Lower lobe of right lung (tissue), 2 donors: ENCODE data around the gene ABHD16A. TPM values are rescaled to one million over a fixed set of nuclear protein-coding genes. Genes with fewer than 3 reads are reported as not detected.

Experiments
- ATAC-seq, 2 donors: fragments of 200-7000 bp; cut with Tn5 transposase; one replicate each; pipeline ENCODE4 v1.9.1; 2020 to 2022; ENCODE audit warnings: mild to moderate bottlenecking in 2 of 2, moderate library complexity in 2 of 2
- DNase-seq: peaks from one replicate; pipeline ENCODE4 v3.0.0-alpha.2; 2020
- H3K27ac ChIP-seq: fragments of 200-600 bp; one replicate; pipeline ENCODE4 v1.8.0; 2022
- H3K27me3 ChIP-seq: fragments of 200-600 bp; one replicate; pipeline ENCODE4 v1.8.0; 2022; ENCODE audit warnings: low read depth
- H3K36me3 ChIP-seq: fragments of 200-600 bp; one replicate; pipeline ENCODE4 v1.8.0; 2022; ENCODE audit warnings: mild to moderate bottlenecking
- H3K4me1 ChIP-seq: fragments of 200-600 bp; one replicate; pipeline ENCODE4 v1.8.0; 2022
- H3K4me3 ChIP-seq: fragments of 200-600 bp; one replicate; pipeline ENCODE4 v1.8.0; 2022; ENCODE audit warnings: mild to moderate bottlenecking
- H3K9me3 ChIP-seq: fragments of 200-600 bp; one replicate; pipeline ENCODE4 v1.8.0; 2022
- intact Hi-C: fragments of 100-400 bp; cut with DNase I; formaldehyde crosslinking; loops from one replicate; pipeline ENCODE4 v1.11.0; 2022
- total RNA-seq: library from RNA; stranded (reverse); fragmentation: NEBNext Ultra II Directional; extraction: Animal tissue kit (Norgen Biotek cat#: 25700); gene quantifications from one replicate; pipeline ENCODE4 v1.2.1, GENCODE V29; 2021
- TF ChIP-seq, protein P1 (sequence below): fragments of 200-600 bp; IDR thresholded peaks from one replicate; pipeline ENCODE4 v1.8.0; 2022; ENCODE audit warnings: antibody characterized with exemption, mild to moderate bottlenecking
- donor health status: DM: no; HTN: yes; CAD: no; lungs with severe emphysema.

ABHD16A gene
- total RNA-seq, 1 donor from 2014 or later: 56.4 TPM

DNA sequence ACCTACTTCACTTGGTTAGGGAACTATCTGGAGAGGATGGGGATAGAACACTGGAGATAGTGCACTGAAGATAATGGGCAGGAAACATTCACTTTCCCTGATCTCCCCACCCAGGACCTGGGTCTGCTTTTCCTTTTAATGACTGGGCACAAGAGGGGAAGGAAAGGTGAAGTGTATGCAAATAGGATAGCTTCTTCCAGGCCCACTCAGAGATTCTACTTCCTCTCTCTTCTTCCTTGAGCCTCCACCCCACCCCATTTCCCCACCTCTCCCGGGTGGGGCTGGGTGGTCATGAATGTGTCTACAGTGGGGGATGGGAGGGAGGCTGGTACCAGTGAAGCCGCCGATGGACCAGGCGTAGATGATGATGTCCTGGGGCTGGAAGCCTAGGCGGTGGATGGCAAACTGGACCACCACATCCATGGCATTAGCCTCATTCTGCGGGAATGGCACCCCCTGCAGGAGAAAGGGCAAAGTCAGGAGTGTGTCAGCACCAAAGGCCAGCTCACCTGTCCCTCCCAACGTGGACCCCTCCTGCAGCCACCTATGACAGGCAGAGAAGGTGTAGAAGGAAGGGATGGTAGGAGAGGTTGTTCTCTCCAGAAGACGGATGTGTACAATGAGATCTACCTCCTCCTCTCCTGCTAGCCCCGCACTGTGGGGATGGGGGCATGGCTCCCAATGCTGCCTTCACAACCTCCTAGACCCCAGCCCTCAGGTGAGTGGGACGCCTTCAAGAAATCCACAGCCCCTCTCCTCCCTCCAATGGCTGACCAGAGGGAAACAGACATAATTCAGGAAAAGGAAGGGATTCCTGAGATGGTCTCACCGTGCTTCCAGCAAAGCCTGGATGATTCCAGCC lies 13.6 kb downstream of the ABHD16A start:
- Histone ChIP-seq H3K36me3 (peaks cover 97% of the 10 kb centered on the region), H3K9me3 (no peaks in the 10 kb centered on the region), H3K27me3 (no peaks in the 10 kb centered on the region), H3K27ac (peak overlapping the region; percentile 33), H3K4me3 (no peak overlapping the region), H3K4me1 (no peaks in the 10 kb centered on the region)
- TF ChIP-seq, protein P1, sequence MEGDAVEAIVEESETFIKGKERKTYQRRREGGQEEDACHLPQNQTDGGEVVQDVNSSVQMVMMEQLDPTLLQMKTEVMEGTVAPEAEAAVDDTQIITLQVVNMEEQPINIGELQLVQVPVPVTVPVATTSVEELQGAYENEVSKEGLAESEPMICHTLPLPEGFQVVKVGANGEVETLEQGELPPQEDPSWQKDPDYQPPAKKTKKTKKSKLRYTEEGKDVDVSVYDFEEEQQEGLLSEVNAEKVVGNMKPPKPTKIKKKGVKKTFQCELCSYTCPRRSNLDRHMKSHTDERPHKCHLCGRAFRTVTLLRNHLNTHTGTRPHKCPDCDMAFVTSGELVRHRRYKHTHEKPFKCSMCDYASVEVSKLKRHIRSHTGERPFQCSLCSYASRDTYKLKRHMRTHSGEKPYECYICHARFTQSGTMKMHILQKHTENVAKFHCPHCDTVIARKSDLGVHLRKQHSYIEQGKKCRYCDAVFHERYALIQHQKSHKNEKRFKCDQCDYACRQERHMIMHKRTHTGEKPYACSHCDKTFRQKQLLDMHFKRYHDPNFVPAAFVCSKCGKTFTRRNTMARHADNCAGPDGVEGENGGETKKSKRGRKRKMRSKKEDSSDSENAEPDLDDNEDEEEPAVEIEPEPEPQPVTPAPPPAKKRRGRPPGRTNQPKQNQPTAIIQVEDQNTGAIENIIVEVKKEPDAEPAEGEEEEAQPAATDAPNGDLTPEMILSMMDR: peak; percentile 19
- intact Hi-C loops: no loop called here
- DNase-seq (no peak), ATAC-seq (no peak)

- H3K4me3 ChIP-seq: no peak overlapping the region
- intact Hi-C loops: no loop called here
- DNase-seq: no peak
- no peak for ATAC-seq
- peaks cover 5% of the 10 kb centered on the region for H3K4me1 ChIP-seq
- no peak overlapping the region for H3K27ac ChIP-seq
- no peaks in the 10 kb centered on the region for H3K27me3 ChIP-seq
- peaks cover 86% of the 10 kb centered on the region for H3K36me3 ChIP-seq
- no peaks in the 10 kb centered on the region for H3K9me3 ChIP-seq
- TF ChIP-seq, protein P1: no peak
Observed at GRCh38 chr6:31687860-31688693, 15.0 kb downstream of the ABHD16A start.

- H3K27me3 ChIP-seq: no peaks in the 10 kb centered on the region
- no peaks in the 10 kb centered on the region for H3K9me3 ChIP-seq
- ATAC-seq (no peak), DNase-seq (no peak)
- intact Hi-C loops: no loop called here
- H3K4me3 ChIP-seq: no peak overlapping the region
- peaks cover 78% of the 10 kb centered on the region for H3K36me3 ChIP-seq
- TF ChIP-seq, protein P1: no peak
- peaks cover 10% of the 10 kb centered on the region for H3K4me1 ChIP-seq
- H3K27ac ChIP-seq: no peak overlapping the region
Observed at GRCh38 chr6:31687321-31687720, 15.8 kb downstream of the ABHD16A start.

DNA sequence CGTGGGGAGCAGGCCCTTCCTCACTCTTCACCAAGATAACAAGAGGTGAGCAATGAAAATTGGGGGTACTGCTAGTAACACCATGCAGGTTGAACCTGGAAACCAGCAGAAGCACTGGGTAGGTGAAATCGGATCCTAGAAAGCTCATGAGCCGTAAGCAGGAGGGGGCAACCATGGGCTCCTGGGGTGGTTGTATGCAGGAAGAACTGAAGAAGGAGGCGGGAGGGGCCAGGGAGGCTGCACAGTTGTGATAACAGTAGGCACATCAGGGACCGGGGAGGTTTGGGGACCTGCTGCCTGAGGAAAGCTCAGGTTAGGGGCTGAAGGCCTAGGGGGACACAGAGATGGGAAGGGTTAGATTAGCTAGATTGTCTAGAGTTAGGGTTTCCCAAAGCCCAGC lies 16.6 kb downstream of the ABHD16A start:
- Histone ChIP-seq H3K4me3 (no peak overlapping the region), H3K27me3 (no peaks in the 10 kb centered on the region), H3K9me3 (no peaks in the 10 kb centered on the region), H3K4me1 (peaks cover 18% of the 10 kb centered on the region), H3K36me3 (peaks cover 70% of the 10 kb centered on the region), H3K27ac (no peak overlapping the region)
- no peak for DNase-seq
- intact Hi-C loops: no loop called here
- TF ChIP-seq, protein P1: no peak
- no peak for ATAC-seq

DNA sequence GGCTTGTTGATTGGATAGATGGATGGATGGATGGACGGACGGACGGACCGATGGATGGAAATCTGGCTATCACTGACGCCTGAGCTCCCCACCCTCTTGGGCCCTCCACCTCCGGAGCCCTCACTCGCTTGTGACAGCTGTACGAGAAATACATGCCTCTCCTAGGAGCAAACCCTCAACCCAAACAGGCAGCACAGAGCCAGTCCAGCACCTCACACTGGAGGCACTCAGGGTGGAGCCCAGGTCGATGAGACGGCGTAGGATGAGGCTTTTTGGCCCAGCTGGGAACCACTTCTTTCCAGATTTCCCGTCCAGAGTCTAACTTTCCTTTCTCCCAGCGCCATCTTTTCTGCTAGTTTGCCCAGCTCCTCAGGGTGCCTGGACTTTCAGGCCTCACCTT lies 19.5 kb downstream of the ABHD16A start:
- no peaks in the 10 kb centered on the region for H3K9me3 ChIP-seq
- peaks cover 33% of the 10 kb centered on the region for H3K4me1 ChIP-seq
- H3K27ac ChIP-seq: peak overlapping the region; percentile 41
- H3K27me3 ChIP-seq: no peaks in the 10 kb centered on the region
- TF ChIP-seq, protein P1: no peak
- H3K4me3 ChIP-seq: peak overlapping the region; percentile 41
- peaks cover 41% of the 10 kb centered on the region for H3K36me3 ChIP-seq
- intact Hi-C loops: no loop called here
- ATAC-seq: no peak
- no peak for DNase-seq
